KOPT-K1 (cell line): ENCODE data around the gene FRAT1.
"Not testable (repeated sequence)": the region's sequence is repeated elsewhere in the genome, so short reads cannot be mapped to it uniquely, and the experiment has no call there.

ENCODE experiments used
- H3K27ac ChIP-seq: fragments of 200-600 bp; sonication (generic); 2 replicates; pipeline ENCODE4 v1.5.1; 2016; ENCODE audit warnings: antibody characterized with exemption, mild to moderate bottlenecking, low read depth, low read length; ENCODE audit not compliant: poor library complexity, severe bottlenecking
- H3K36me3 ChIP-seq: fragments of 200-600 bp; sonication (generic); 2 replicates; pipeline ENCODE4 v1.5.1; 2017; ENCODE audit warnings: antibody characterized with exemption, mild to moderate bottlenecking, low read length, moderate library complexity; ENCODE audit not compliant: insufficient read depth
- H3K9me3 ChIP-seq: fragments of 200-600 bp; sonication (generic); 2 replicates; pipeline ENCODE4 v1.5.1; 2017; ENCODE audit warnings: antibody characterized with exemption, low read length, mild to moderate bottlenecking; ENCODE audit not compliant: insufficient read depth, poor library complexity, severe bottlenecking

Gene FRAT1, protein sequence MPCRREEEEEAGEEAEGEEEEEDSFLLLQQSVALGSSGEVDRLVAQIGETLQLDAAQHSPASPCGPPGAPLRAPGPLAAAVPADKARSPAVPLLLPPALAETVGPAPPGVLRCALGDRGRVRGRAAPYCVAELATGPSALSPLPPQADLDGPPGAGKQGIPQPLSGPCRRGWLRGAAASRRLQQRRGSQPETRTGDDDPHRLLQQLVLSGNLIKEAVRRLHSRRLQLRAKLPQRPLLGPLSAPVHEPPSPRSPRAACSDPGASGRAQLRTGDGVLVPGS

DNA sequence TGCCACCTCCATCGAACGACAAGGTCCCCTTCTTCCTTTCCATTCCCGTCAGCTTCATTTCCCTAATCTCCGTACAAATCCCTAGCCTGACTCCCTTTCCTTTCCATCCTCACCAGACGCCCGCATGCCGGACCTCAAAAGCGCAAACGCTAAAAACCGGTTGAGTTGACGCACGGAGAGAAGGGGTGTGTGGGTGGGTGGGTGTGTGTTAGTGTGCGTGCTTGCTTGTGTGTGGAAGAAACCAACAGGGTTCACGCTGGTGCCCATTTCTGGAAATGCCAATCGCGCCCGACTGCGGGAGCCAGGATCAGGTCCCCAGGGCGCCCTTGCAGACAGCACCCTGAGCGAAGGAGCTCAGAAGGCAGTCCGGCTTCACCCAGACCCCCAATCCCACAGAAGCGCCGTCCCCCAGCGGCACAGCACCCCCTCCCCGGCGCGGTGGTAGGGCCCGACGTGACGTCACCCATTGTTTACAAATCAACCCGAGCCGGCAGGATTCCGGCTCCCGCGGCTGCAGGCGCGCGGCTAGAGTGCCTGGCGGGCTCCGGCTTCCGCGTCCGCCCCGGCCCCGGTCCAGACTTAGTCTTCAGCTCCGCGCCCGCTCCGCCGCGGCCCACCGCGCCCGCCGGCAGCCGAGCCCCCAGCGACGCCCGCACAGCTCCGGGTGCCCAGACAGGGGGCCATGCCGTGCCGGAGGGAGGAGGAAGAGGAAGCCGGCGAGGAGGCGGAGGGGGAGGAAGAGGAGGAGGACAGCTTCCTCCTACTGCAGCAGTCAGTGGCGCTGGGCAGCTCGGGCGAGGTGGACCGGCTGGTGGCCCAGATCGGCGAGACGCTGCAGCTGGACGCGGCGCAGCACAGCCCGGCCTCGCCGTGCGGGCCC is at the start of gene FRAT1:
Gene FRAT1, plus strand, starts transcription at position 500 of the 880 bp plus-strand sequence. Its CDS starts 183 bp downstream, at position 683.
- H3K27ac ChIP-seq = peak within 1 kb of the TSS; percentile 86
- no peaks in the 10 kb centered on the region for H3K36me3 ChIP-seq
- H3K9me3 ChIP-seq = no peaks in the 10 kb centered on the region

DNA sequence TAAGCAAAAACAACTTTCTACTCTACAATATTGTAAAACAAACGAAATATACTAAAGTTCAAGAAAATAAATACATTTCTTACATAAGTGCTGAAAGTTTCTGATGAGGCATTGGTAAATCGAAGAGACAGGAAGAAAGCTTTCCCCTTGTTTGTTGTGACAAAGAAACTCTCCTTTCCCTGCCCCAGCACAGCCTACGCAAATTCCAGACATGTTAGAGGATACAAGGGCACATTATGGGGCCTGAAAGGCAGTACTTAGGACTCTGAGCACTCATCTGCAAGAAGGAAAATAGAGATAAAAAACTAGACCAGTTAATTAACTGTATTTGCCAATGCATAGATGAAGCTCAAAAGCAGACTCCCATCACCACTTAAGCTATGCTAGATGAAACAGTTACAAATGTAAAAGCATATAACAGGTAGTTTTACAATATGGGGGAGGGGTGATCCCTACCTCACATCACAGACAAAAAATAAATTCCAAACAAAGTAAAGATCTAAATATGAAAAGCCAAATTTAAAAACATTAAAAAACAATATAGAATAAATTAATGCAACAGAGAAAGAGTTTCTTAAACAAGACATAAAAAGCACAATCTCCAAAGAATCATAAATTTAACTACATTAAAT is 48.4 kb upstream of the FRAT1 start:
- peaks cover 14% of the 10 kb centered on the region for H3K36me3 ChIP-seq
- H3K9me3 ChIP-seq = peaks cover 5% of the 10 kb centered on the region
- no peak overlapping the region for H3K27ac ChIP-seq

DNA sequence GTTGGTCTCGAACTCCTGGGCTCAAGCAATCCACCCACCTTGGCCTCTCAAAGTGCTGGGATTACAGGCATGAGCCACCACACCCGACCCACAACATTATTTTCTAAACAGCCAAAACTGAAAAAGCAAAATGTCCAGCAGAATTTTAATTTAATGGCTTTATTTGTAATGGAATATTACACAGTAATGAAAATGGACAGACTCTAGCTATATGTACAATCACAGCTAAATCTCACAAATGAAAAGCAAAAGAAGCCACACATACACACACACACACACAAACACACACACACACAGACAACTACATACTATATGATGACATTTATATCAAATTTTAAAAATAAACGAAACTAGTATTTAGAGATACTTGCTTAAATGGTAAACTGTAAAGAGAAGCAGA is 45.4 kb upstream of the FRAT1 start:
- Histone ChIP-seq H3K36me3 (peaks cover 5% of the 10 kb centered on the region; the same call in 1 of the 2 replicates), H3K9me3 (peaks cover 5% of the 10 kb centered on the region), H3K27ac (no peak overlapping the region)

DNA sequence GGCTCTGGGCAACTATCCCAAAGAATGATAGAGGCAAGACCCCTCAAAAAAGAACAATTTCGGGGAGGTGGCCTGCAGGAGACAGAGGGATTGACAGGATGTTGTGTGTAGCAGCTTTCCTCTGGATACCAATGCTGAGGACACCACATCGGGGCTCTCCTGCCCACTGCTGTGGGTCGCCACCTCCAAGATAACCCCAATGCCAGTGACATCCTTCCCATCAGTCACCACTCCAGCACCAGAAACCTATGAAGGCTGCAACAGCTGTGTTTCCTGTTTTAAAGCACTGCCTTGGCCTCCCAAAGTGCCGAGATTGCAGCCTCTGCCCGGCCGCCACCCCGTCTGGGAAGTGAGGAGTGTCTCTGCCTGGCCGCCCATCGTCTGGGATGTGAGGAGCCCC is 44.2 kb upstream of the FRAT1 start:
- H3K27ac ChIP-seq = no peak overlapping the region
- H3K36me3 ChIP-seq = peaks cover 5% of the 10 kb centered on the region; the same call in 1 of the 2 replicates
- peaks cover 5% of the 10 kb centered on the region for H3K9me3 ChIP-seq

DNA sequence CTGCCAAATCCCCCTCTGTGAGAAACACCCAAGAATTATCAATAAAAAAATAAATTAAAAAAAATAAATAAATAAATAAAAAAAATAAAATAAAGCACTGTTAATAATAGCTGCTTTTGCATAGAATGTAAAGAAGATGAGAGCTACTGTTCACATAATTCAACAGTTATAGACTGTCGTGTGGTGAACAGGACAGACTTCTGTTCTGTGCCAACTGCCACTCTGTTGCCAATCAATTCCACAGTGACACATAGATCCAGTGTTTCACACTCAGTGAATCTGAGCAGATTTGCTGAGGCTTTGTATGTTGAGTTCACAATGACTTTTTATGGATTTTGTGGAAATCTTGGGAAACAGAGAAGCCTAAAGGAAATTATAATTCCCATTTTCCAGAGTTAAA is 41.5 kb upstream of the FRAT1 start:
- Histone ChIP-seq H3K9me3 (no peaks in the 10 kb centered on the region), H3K36me3 (peaks cover 5% of the 10 kb centered on the region; the same call in 1 of the 2 replicates), H3K27ac (peak overlapping the region; percentile 12)

DNA sequence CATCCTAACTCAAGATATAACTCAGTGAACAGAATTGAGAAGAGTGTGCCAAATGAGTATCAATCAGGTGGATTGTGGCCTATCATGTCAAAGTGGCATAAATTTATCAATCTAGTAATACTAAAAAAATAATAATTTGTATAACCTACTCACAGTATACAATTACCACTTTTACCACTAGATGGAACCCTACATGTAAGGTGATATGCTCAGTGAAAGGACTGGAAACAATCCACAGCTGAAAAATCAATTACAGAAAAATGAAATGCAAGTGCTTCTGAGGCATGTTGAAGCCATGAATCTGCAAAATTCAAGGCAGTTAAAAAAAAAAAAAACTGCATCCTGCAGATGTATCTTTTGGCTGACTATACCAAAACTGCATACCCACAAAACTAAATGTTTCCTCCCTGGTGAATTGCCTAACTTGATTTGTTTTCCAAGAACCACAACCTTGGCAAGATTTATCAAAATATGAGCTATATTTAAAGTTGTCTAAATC is 40.5 kb upstream of the FRAT1 start:
- Histone ChIP-seq H3K9me3 (no peaks in the 10 kb centered on the region), H3K27ac (no peak overlapping the region), H3K36me3 (peaks cover 3% of the 10 kb centered on the region; the same call in 1 of the 2 replicates)

DNA sequence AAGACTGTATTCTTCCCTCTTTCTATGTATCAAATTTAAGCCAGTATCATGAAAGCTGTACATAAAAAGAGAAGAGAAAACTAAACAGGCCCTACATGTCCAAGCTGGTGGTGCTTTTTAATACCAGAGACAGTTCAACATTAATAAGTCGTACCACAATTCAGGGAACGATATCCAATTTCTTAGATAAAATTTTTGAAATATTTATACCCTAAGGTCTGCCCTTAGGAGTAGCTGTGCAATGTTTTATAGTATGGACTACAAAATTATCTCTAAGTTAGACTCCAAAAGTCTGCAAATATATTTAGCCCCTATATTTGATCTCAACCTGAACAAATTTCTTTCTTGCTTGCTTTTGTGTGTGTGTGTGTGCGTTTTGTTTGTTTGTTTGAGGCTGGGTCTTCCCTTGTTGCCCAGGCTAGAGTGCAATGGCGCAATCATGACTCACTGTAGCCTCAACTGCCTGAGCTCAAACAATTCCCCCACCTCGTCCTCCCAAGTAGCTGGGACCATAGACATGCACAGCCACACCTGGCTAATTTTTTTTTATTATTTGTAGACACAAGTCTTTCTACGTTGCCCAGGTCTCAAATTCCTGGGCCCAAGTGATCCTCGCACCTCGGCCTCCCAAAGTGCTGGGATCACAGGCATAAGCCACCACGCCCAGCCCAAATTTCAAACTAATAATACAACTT is 39.8 kb upstream of the FRAT1 start:
- H3K27ac ChIP-seq = no peak overlapping the region
- no peaks in the 10 kb centered on the region for H3K9me3 ChIP-seq
- H3K36me3 ChIP-seq = no peaks in the 10 kb centered on the region

DNA sequence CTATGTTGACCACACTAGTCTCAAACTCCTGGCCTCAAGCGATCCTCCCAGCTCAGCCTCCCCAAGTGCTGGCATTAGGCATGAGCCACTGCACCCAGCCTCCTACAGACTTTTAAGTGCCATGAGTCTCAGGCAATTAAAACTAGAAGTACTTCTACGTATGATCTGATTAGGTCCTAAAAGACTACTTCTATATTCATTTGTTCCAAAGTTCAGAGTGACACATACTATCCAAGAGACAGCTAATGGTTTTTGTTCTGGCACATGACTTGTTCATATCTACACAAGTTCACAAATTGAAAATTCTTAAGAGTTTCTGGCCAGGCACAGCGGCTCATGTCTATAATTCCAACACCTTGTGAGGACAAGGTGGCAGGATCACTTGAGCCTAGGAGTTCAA is 38.3 kb upstream of the FRAT1 start:
- H3K27ac ChIP-seq = no peak overlapping the region
- H3K9me3 ChIP-seq = no peaks in the 10 kb centered on the region
- 0 out of 2 replicates have a peak, but pooled peaks cover 3% of the 10 kb centered on the region for H3K36me3 ChIP-seq

DNA sequence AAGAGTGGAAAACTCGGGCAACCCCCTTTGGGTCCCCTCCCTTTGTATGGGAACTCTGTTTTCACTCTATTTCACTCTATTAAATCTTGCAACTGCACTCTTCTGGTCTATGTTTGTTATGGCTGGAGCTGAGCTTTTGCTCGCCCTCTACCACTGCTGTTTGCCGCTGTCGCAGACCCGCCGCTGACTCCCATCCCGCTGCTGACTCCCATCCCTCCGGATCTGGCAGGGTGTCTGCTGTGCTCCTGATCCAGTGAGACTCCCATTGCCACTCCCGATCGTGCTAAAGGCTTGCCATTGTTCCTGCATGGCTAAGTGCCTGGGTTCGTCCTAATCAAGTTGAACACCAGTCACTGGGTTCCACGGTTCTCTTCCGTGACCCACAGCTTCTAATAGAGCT is 29.0 kb upstream of the FRAT1 start:
- peaks cover 30% of the 10 kb centered on the region for H3K36me3 ChIP-seq
- H3K27ac ChIP-seq, H3K9me3 ChIP-seq: not testable (repeated sequence)

DNA sequence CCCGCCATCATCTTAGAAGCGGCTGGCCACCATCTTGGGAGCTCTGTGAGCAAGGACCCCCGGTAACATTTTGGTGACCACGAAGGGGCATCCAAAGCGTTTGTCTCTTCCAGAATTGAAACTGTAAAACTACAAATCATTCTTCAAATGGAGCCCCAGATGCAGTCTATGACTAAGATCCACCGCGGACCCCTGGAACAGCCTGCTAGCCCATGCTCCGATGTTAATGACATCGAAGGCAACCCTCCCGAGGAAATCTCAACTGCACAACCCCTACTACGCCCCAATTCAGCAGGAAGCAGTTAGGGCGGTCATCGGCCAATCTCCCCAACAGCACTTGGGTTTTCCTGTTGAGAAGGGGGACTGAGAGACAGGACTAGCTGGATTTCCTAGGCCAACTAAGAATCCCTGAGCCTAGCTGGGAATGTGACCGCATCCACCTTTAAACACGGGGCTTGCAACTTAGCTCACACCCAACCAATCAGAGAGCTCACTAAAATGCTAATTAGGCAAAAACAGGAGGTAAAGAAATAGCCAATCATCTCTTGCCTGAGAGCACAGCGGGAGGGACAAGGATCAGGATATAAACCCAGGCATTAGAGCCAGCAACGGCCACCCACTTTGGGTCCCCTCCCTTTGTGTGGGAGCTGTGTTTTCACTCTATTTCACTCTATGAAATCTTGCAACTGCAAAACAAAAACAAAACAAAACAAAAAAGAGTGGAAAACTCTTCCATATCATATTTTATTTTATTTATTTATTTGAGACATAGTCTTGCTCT is 28.3 kb upstream of the FRAT1 start:
- H3K27ac ChIP-seq, H3K9me3 ChIP-seq: not testable (repeated sequence)
- H3K36me3 ChIP-seq = peaks cover 27% of the 10 kb centered on the region

DNA sequence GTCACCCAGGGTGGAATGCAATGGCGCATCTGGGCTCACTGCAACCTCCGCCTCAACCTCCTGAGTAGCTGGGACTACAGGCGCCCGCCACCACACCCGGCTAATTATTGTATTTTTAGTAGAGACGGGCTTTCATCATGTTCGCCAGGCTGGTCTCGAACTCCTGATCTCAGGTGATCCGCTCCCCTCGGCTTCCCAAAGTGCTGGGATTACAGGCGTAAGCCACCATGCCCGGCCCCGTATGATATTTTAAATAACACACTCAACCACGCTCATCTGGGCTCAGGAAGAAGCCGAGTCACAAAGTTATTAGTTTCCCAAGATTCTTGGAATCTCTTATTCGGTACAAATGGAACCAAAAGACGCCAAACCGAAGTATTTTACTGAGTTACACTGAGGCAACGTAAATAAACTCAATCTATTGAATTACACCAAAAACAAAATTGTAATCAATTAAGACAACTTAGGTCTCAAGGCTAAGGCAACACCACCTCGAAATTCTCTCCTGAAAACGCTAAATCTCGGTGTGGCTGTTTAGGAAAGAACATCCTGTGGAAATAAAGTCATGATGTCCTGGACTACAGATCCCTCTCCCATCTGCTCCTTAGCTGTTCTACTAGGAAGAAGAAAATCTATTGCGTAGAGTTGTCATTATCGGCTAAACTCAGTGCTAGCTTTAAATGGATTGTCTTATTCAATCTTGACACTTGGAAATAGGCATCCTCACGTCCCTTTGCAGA is 27.5 kb upstream of the FRAT1 start:
- Histone ChIP-seq H3K36me3 (peaks cover 19% of the 10 kb centered on the region), H3K27ac (peak overlapping the region; percentile 87), H3K9me3 (no peaks in the 10 kb centered on the region)

DNA sequence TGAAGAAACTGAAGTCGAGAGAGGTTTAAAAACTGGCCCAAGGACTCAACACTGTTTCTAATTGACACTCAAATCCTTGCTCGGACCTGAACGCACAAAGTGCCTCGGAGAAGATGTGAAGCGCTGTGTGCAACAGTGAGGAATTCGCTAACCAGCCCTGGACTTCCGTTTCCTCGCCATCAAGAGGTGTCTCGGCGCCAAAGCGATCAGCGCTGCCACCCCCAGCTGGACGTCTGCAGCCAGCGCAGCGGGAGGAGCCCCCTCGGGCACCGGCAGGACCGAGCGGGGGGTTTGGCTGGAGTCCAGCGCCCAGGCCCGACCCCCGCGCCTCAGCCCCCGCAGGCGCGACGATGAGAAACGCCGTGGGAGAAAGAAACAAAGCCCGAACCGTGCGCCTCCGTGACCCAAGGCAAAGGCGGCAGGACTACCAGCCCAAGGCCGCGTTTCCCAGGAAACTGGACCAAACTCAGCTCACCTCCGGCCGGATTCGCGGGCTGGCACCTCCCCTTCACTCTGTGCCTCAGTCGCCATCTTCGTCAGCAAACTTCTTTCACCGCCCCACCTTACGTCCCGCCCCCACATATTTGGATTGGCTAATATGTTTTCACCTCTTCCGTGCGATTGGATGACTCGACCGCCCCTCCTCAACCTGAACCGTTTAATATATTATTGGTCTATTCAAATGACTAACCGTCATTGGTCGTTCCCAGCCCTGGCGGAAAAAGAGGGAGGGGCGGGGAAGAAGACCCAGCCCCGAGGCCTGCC is 26.8 kb upstream of the FRAT1 start, which contains the start of gene ARHGAP19:
Gene ARHGAP19, minus strand, starts transcription at position 541 of the 765 bp plus-strand sequence. Its CDS starts 10 bp downstream, at position 531.
- peak within 1 kb of the TSS; percentile 87 for H3K27ac ChIP-seq
- H3K9me3 ChIP-seq = no peaks in the 10 kb centered on the region
- peaks cover 12% of the 10 kb centered on the region for H3K36me3 ChIP-seq

DNA sequence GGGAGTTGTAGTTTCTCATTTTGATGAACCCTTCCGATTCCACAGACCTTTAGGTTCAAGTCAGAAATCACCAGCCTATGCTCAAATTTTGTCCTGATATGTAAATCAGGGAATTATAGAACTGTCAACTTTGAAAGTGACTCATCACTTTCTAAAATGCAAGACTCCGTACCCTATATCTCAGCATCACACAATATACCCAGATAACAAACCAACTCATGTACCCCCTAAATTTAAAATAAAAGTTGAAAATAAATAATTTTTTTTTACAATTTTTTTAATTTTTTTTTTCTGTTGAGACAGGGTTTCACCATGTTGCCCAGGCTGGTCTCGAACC is 26.2 kb upstream of the FRAT1 start:
- Histone ChIP-seq H3K9me3 (no peaks in the 10 kb centered on the region), H3K27ac (peak overlapping the region; percentile 87), H3K36me3 (0 out of 2 replicates have a peak, but pooled peaks cover 7% of the 10 kb centered on the region)
